Gastroesophageal sphincter (tissue), 3 donors: ENCODE results near the gene COL5A2.

Experiments used
- EP300 ChIP-seq: sonication (generic); formaldehyde crosslinking; IDR thresholded peaks from one replicate; pipeline ENCODE4 v1.6.1; 2017; ENCODE audit warnings: antibody characterized with exemption, mild to moderate bottlenecking
- POLR2A ChIP-seq, 2 donors: fragments of 450-650 bp; IDR thresholded peaks; one replicate each; pipeline ENCODE4 v1.6.1; 2017; ENCODE audit warnings: antibody characterized with exemption in 2 of 2, mild to moderate bottlenecking in 2 of 2, moderate library complexity in 1 of 2
- TF ChIP-seq, protein P1 (sequence below), 4 experiments: fragments of 200-600 bp in 2 of 4; fragments of 450-650 bp in 2 of 4; sonication (generic) in 1 of 4; IDR thresholded peaks; one replicate each; pipeline ENCODE4 v1.5.1; 2017 to 2019; ENCODE audit warnings: antibody characterized with exemption in 4 of 4, mild to moderate bottlenecking in 2 of 4, moderate library complexity in 2 of 4

DNA sequence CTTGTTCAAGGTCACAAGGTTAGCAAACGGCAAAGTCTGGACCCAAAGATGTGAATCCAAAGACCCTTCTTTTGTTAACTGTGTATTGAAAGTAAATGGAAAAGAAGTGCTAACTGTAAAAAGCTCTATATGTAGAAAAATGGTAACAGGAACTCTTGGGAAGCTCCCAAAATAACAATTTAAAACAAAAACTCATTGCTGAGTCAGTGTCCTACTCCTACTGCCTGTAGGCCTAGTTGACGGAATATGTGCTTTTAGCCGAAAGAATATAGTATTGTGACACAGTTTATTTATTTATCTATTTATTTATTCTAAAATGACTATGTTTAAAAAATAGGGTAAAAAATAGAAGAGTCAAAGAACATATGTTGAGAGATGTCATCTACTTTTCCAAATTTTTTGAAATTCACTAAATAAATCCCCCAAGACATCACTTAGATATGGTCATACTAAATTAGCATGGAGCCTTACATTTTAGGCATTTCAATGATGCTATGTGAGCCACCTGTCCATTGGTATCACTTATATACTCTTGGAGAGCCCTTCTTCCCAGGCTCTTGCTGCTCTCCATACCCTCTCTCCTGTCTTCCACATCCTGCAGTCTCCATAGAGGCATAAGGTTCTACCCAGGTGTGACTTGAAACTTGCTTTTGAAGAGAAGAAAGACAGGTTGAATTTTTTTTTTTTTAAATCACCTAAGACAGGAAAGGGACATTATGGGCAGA is 13.7 kb downstream of the COL5A2 start:
- TF ChIP-seq, protein P1, sequence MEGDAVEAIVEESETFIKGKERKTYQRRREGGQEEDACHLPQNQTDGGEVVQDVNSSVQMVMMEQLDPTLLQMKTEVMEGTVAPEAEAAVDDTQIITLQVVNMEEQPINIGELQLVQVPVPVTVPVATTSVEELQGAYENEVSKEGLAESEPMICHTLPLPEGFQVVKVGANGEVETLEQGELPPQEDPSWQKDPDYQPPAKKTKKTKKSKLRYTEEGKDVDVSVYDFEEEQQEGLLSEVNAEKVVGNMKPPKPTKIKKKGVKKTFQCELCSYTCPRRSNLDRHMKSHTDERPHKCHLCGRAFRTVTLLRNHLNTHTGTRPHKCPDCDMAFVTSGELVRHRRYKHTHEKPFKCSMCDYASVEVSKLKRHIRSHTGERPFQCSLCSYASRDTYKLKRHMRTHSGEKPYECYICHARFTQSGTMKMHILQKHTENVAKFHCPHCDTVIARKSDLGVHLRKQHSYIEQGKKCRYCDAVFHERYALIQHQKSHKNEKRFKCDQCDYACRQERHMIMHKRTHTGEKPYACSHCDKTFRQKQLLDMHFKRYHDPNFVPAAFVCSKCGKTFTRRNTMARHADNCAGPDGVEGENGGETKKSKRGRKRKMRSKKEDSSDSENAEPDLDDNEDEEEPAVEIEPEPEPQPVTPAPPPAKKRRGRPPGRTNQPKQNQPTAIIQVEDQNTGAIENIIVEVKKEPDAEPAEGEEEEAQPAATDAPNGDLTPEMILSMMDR (IDR thresholded peaks at IDR 0.05), result no peak
- TF ChIP-seq POLR2A (IDR thresholded peaks at IDR 0.05) (no peak), EP300 (no peak)
